T-helper 1 cell treated with Interleukin-12 subunit alpha and Interleukin-12 subunit beta and Interleukin-4 antibody, amounts not matched to agents 30 ng/mL and 1 ng/mL, for 36 hours (primary cell): ENCODE measurements around the gene RALGAPB. TPM values are rescaled to one million over a fixed set of nuclear protein-coding genes. Genes with fewer than 3 reads are reported as not detected.
"Not testable (repeated sequence)": the region's sequence is repeated elsewhere in the genome, so short reads cannot be mapped to it uniquely, and the experiment has no call there.

Source experiments
- intact Hi-C: fragments of 100-400 bp; cut with micrococcal nuclease; formaldehyde crosslinking; loops from one replicate; pipeline ENCODE4 v1.15.1; 2024
- total RNA-seq: library from RNA; stranded (reverse); gene quantifications from 2 replicates; pipeline ENCODE4 v1.2.3, GENCODE V29; 2022

Gene RALGAPB
- total RNA-seq, 1 donor from 2014 or later, result 38.0 TPM

DNA sequence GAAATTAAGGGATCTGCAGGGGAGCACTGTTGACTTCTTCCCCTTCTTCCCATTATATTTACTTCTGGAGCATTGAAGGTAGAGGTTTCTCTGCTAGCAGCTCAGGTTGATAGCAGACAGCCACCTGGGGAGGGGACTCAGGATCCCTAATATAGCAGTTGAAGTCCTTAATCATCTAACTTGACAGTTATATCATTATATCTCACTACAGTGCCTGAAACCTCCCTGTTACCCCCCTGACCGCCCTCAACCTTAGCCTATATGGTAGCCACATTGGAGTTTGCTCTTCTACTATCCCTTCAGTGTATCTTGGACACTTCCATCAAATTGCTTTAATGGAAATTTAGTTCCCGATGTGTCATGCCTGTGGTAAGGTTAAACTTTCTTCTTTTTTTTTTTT is 7.0 kb downstream of the RALGAPB start:
- intact Hi-C loops, result loop anchor here (10.0 kb wide), 2 partner anchors 195 to 325 kb away; partner anchors contain the start of gene PPP1R16B

DNA sequence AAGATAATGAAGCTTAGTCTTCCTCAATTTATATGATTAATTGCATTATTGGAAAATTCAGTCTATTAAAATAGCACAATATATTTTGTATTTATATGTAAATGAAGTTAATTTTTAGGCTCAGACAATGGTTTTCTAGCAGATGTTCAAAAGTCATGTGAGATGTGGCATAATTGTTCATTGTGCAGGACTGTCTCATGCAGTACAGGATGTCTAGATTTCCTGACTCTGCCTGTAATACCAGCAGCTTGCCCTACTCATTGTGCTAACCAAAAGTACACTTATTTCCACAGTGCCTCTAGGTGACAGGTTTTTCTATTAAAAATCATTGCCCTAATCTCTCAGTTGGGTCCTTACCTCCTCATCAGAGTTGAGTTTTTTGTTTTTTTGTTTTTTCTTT is 12.4 kb downstream of the RALGAPB start:
- intact Hi-C loops, result no loop called here

DNA sequence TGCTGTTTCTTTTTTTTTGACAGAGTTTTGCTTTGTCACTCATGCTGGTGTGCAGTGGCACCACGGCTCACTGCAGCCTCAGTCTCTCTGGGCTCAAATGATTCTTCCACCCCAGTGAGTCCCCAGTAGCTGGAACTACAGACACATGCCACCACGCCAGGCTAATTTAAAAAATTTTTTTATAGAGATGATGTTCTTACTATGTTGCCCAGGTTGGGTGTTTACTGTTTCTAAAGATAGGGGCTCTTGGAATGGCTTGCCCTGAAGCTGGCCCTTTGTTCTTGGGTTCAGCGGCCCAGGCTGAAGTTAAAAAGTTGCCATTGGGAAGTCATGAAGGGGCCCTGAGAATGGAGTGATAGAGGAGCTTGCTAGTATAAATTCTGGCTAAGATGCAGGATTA is 16.5 kb downstream of the RALGAPB start:
- intact Hi-C loops, result no loop called here

DNA sequence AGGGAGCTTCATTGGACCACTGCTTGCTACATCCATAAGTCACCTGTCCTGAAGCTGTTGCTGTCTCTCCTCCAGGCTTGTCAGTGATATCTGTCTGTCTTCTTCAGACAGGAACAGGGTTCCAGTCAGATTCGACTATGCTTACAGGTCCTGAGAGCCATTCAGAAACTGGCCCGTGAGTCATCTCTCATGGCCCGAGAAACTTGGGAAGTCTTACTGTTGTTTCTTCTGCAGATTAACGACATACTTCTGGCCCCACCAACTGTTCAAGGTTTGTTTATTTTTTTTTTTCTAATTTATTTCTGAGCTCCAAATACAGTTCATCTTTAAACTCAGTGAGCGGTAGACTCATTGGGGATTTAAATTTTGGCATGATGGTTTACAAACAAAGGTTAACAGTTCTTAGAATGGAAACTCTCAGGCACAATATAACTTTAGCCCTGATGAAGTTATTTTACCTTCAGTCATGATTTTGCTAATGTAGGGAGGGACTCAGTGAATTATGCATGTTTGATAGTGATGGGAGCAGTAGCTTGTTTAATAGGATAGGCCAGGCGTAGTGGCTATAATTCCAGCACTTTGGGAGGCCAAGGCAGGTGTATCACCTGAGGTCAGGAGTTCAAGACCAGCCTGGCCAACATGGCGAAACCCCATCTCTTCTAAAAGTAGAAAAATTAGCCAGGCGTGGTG is 24.7 kb downstream of the RALGAPB start:
- intact Hi-C loops, result no loop called here

DNA sequence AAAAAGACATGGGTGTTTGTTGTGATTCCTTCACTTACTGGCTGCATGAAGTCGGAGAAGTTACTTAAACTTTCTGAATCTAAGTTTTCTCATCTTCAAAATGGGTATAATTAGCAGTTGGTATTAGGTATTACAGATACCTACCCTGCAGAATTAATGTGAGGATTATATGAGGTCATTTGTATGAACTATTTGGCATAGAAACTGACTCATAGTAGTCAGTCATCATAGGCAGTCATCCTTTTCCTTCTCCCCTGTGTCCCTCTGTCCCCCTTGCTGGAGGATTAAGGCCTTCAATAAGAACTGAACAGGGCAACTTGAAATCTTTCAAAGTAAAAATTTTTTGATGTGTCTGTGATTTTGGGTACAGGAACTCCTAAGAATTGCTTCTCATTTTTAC is 26.3 kb downstream of the RALGAPB start:
- intact Hi-C loops, result no loop called here

DNA sequence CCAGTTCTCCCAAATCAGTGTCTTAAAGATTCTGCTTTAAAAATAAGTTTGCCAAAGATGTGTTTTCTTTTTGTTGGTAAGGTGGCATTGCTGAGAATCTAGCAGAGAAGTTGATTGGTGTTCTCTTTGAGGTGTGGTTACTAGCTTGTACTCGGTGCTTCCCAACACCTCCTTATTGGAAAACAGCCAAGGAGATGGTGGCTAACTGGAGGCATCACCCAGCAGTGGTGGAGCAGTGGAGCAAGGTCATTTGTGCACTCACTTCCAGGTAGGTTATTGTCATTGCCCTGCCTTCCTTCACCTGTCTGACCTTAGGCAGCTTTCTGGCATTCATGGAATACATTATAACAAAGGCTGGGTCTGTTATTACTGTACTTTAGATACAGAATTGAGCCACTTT is 26.7 kb downstream of the RALGAPB start:
- intact Hi-C loops, result no loop called here

DNA sequence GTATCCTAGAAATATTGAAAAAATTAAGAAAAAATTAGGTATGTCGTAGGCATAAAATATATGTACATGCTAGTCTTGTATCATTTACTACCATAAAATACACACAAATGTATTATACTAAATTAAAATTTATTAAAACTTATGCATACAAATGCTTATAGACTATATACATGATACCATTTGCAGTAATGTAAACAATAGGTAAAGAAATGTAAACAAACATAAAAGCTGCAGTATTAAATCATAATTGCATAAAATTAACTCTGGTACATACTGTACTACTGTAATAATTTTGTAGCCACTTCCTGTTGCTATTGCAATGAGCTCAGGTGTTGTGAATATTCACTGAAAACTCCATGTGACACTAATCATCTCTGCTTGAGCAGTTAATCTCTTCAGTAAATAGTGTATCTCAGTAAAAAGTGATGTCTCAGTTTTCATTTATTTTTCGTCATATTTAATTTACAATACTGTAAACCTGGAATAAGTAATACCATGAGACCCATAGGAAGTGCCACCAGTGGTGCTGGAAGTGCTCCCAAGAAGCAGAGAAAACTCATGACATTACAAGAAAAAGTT is 29.3 kb downstream of the RALGAPB start:
- intact Hi-C loops, result no loop called here

DNA sequence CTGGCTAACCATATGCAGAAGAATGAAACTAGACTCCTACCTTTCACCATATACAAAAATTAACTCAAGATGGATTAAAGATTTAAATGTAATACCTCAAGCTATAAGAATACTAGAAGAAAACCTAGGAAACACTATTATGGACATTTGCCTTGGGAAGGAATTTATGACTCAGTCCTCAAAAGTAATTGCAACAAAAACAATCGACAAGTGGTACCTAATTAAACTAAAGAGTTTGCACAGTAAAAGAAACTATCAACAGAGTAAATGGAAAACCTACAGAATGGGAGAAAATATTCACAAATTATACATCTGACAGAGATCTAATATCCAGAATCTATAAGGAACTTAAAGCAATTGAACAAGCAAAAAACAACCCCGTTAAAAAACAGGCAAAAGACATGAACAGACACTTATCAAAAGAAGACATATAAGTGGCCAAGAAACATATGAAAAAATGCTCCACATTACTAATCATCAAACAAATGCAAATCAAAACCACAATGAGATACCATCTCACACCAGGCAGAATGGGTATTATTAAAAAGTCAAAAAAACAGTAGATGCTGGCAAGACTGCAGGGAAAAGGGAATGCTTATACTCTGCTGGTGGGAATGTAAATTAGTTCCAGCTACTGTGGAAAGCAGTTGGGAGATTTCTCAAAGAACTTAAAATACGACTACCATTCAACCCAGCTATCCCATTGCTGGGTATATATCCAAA is 31.9 kb downstream of the RALGAPB start:
- intact Hi-C loops, result no loop called here

DNA sequence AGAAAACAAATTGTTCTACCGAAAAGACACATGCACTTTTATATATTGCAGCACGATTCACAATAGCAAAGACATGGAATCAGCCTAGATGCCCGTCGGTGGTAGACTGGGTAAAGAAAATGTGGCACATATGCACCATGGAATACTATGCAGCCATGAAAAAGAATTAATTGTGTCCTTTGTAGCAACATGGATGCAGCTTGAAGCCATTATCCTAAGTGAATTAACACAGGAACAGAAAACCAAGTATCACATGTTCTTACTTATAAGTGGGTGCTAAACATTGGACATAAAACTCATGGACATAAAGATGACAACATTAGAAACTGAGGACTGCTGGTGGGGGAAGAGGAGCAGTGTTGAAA is 32.4 kb downstream of the RALGAPB start:
- intact Hi-C loops, result no loop called here

DNA sequence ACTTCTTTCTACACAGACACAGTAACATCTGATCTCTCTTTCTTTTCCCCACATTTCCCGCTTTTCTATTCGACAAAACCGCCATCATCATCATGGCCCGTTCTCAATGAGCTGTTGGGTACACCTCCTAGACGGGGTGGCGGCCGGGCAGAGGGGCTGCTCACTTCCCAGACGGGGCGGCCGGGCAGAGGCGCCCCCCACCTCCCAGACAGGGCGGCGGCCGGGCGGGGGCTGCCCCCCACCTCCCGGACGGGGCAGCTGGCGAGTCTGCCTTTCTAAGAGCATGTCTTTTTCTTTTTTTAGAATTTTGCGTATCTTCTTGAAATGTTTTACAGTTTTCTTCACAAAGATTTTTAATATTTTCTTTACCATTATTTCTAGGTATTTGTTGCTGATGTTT is 39.1 kb downstream of the RALGAPB start:
- intact Hi-C loops, result not testable (repeated sequence)

DNA sequence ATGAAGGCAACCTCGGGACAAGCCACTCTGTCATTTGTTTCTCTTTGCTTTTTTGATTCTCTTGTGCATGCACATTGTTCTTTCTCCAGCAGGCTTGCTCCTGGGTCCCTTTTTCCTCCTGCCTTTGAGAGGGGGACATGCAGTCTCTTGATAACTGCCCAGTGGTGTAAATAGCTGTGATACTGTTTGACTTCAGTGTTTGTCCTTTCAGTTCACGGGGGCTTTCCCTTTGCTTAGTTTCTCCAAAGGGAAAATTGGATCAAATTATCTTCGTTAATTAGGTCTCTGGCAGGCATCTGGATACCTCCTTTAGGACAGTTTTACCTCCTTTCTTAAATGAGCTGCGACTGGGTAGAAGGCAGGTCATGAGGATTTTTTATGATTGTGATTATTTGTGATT is 41.5 kb downstream of the RALGAPB start:
- intact Hi-C loops, result no loop called here

DNA sequence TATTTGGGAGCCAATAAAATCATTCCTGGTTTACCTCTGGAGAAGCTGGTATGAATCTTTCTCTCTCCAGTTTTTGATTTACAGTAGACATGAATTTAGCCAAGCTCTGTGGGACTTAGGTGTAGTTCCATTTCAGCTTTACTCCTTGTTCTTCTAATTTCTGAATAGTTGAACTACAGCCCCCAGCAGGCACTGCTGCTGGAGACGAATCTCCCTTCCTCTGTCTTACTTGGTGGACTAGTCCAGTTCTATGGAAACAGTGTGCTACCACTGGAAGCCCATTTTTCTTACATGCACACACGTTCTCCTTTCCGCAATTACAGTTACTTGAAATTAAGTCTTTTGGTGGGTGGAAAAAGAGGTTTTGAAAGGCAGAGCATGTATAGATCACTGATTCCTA is 42.3 kb downstream of the RALGAPB start:
- intact Hi-C loops, result no loop called here

DNA sequence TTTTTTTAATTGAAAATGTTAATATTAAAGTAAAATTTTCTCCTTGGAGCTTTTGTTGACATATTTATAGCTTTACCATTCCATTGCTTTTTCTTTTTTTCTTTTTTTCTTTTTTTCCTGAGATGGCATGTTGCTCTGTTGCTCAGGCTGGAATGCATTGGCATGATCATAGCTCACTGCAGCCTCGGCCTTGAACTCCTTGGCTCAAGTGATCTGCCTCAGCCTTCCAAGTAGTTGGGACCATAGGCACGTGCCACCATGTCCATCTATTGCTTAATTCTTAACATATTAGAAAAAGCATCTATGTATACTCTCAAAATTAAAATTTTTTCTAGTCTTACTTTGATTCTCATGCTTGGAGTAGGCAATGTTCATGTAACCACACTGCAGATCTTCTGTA is 43.0 kb downstream of the RALGAPB start:
- intact Hi-C loops, result no loop called here

DNA sequence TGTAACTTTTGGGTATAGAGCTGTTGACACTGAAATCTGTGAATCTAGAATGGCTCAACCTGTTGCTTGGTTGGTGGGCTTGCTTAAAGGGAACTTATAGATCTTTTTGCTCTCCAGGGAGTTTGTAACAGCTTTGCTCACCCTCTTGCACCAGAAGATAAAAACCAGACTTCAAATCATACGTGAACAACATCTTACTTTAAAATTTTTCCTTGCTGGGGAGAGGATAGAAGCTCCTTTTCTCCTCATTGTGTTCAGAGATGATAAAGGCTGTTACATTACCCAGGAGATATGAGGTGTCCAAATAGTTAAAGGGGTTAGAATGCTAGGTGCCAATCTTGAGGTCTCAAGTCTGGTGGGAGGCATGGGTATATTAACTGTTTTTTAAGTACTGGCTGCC is 46.8 kb downstream of the RALGAPB start:
- intact Hi-C loops, result no loop called here

DNA sequence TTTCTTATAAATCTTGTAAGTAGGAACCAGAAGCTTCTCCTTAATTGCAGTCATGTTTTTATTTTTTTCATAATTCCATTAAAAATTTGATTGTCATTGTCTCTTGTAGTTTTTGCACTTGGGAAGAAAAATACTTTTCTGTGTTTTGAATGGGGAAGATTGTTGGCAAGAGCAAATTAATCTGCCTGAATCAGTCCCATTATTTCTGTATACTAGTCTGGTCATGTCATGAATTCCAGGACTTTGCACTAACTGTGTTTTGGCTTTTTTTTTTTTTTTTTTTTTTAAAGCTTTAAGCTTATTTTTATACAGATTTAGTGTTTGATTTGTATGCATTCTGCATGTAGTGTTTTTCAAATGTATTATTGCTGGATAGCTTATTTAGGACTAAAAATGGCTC is 47.6 kb downstream of the RALGAPB start:
- intact Hi-C loops, result no loop called here

DNA sequence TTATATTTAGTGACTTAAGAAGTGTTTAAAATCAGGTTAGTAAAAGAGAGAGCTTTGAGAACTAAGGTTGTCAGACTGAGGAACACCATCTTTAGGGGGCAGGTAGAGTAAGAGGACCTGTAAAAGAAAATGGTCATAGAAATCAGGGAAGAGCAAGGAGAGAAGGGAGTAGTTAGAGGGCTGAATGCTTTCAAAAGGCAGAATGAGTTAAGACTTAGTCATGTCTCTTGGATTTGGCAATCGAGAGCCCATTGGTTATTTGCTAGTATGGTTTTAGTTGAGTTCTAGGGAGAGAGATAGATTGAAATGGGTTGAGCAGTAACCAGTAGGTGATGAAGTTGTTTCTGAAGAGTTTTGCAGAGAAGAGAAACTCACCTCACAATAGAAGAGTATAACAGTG is 51.1 kb downstream of the RALGAPB start:
- intact Hi-C loops, result no loop called here

DNA sequence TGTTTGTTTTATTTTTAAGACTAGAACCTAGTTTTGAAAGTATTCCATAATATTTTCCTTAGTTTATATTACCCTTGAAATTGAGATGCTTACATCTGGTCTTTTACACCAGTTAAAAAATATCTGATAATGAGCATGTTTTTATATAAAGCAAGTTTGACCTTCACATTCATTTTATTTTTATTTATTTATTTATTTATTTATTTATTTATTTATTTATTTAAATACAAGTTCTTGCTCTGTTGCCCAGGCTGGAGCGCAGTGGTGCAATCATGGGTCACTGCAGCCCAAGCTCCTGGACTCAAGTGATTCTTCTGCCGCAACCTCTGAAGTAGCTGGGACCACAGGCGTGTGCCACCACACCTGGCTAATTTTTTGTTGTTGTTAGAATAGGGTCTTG is 55.5 kb downstream of the RALGAPB start:
- intact Hi-C loops, result no loop called here

DNA sequence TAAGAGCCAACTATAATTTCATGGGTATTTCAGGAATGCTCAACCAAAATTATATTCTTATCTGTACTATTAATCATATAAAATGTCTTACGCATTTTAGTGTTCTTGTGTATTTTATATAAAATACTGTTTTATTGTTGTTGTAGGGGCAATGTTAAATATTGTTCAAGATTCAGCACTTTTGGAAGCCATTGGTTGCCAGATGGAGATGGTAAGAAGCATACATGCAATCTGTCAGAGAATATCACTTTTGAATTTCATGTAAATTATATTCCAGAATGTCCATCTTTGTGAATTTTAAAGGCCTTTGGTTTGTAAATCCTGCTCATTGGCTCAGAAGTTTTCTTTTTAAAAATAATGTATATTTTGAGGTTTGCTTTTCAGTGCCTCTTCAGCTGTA is 58.4 kb downstream of the RALGAPB start:
- intact Hi-C loops, result no loop called here

DNA sequence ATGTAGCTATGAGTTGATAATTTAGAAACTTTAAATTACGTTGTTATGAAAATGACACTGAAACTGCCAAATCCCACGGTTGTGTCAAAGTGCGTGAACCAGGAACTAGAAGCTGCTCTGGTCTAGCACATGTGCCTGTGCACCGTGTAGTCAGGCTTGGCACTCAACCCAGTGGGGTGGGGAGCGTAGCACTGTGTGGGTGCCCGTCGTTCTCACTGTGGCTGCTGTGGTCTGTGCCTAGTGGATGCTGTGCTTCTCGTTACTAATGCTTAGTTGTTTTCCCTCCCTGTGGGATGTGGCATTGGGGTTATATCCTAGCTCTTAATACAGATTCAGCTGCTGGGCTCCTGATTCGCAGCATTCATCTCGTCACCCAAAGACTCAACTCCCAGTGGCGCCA is 62.1 kb downstream of the RALGAPB start:
- intact Hi-C loops, result no loop called here

DNA sequence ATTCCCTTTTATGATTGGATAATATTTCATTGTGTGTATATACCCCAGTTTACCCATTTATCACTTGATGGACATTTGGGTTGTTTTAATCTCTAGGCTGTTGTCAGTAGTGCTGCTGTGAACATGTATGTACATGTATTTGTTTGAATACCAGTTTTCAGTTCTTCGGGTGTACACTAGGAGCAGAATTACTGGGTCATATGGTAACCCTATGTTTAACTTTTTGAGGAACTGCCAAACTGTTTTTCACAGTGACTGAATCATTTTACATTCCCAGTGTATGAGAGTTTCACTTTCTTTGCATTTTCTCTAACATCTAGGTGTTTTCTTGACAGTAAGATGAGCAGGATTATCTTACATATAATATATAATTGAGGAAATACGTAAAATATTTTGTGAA is 63.7 kb downstream of the RALGAPB start:
- intact Hi-C loops, result no loop called here

DNA sequence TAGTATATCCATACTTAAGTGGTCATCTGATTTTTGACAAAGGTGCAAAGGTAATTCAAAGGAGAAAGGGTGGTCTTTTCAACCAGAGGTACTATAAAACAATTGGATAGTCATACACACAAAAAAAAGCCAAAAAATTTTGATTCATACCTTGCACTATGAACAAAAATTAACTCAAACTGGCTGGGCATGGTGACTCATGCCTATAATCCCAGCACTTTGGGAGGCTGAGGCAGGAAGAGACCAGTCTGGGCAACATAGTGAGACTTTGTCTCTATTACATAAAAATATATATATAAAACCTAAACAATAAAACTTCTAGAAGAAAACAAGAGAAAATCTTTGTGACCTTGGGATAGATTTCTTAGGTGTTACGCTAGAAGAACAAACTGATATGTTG is 64.5 kb downstream of the RALGAPB start:
- intact Hi-C loops, result no loop called here

DNA sequence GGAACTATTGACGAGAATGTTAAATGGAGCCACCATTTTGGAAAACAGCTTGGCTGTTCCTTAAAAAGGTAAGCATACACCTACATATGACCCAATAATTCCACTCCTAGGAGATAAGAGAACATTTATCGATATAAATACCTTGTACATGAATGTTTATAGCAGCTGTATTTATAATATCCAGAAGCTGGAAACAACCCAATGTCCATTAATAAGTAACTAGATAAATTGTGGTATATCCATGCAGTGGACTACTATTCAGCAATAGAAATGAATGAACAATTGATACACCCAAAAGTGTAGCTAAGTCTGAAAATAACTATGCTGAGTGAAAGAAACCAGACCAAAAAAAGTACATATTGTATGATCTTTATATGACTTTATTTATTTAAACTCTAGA is 66.1 kb downstream of the RALGAPB start:
- intact Hi-C loops, result no loop called here
